ENCODE results near the gene C2CD4A.
A peak's percentile ranks its signal among the peaks of the same experiment; 100 is the strongest.
"Not testable (repeated sequence)": the region's sequence is repeated elsewhere in the genome, so short reads cannot be mapped to it uniquely, and the experiment has no call there.

Gene C2CD4A, protein sequence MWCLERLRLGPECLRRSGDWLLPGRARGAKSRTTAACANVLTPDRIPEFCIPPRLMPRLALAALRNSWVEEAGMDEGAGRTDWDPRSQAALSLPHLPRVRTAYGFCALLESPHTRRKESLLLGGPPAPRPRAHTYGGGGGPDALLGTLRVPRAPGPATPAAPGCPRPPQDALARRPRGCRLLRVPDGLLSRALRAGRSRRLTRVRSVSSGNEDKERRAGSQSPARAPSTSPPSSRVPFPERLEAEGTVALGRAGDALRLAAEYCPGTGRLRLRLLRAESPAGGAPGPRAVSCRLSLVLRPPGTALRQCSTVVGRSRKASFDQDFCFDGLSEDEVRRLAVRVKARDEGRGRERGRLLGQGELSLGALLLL

DNA sequence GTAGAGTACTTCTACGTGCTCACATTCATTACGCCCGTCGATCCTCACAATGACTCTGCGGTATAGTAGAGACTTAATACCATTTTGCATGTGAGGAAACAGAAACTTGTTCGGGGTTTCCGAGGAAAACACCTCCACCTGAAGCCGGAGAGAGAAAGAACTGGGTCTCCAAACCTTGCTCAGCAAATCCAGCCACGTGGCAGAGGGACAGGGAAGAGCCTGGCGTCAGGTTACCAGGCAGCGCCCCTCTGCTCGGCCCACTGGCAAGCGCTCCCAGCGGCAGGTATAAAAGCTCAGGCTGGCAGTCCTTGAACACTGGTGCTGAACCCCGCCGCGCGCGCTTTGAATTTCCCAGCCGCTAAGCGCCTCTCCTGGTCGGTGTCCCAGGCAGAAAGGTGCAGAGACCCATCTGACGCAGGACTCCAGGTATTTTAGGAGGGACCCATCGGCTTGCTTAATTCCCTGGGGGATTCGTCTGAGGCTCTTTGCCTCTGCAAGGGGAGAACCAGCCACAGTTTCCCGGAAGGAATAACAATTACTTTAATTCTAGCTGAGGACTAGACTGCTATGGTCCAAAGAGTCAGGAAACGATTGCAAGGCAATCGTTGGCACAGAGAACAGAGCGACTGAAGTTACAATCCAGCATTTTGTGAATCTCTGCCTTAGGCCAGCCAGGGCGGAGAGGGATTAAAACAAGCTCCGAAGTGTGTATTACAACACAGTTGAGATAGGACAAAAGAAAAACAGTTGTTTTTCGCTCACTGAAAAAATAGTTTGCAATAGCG, at the start of gene C2CD4A:
C2CD4A (plus strand) TSS at position 315 of the 785 bp plus-strand sequence. CDS start 637 bp downstream, outside the sequence.
- DNase-seq, result peak; percentile 73

DNA sequence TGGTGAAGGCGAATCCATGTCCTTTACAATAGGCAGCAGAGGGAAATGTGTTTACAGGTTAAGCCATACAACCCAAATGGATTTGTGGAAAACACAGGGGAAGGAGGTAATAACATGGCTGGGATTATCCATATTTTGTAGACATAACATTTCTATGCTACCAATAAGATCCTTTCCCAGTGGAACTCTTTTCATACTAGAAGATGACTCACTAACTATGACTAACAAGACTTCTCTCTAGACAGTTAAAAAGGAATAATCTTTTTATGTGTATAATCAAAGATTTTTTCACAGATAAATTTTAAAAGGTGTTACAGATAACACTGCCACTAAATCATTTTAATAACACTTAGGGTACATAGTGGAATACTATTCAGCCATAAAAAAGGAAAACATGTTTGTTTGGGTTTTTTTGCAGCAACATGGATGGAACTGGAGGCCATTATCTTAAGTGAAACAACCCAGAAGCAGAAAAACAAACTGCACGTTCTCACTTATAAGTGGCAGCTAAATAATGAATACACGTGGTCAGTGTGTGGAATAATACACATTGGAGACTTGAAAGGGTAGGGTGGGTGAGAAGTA, 46.1 kb upstream of the C2CD4A start:
- DNase-seq, result no peak

DNA sequence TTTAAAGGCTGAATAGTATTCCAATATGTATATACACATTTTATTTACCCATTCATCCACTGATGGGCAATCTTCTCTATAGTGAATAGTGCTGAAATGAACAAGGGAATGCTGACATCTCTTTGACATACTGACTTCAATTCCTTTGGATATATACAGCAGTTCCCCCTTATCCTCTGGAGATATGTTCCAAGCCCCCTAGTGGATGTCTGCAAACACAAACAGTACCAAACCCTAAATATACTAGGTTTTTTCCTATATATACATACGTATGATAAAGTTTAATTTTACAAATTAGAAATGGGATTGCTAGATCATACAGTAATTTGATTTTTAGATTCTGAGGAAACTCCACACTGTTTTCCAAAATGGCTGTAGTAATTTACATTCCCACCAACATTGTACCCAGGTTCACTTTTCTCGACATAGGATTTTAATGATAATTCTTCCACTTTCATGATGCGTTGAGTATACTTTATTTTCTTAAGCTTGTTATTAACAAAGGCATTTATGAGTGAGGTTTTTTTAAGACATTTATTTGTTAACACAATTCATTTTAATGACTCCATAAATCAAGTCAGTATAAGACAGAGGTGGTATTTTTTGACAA, 44.7 kb upstream of the C2CD4A start:
- DNase-seq, result no peak

DNA sequence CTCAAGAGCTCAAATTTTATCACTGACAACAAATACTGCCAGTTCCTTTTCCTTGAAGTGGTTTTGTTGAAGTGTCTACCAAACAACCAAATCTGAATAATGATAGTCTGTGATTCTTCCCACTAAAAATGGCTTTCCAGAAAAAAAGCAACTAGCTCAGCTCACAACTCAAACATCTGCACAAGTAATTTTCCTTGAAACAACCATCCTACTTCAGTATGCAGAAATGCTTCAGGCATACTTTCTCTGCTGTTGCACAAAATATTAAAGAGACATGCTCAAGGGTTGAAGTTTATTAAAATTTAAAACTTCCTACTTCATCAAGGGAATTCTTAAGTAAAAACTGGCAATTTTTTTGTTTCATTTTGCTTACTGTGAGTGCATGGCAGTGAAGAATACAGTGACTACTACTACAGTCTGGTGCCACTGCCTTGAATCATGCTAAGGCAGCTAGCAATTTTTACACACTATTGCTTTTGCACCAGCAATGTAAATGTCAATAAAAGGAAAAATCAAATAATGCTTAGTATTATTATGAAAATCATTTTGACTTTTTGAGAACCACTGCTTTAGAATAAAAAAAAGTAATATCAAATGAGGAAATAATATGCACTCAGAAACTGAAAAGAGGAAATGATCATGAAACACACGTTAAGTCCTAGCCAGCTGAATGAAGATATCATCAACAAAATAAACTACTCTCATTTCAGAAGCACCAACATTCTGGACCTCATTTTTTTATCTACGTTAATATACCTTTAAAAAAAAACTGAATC, 40.1 kb upstream of the C2CD4A start:
- DNase-seq, result no peak

DNA sequence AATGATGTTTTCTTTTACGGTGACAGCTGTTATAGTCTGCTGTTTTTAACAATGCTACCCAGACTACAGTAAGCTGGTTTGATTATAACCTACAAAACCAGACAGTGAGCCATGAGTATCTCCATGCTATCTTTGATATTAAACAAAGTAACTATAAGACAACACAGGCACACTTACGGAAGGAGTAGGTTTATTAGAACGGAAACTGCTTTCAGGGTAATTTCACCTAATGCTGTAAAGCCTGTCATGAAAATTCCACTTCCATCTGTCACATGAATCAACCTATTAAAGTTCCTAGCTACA, 39.6 kb upstream of the C2CD4A start:
- DNase-seq, result no peak

DNA sequence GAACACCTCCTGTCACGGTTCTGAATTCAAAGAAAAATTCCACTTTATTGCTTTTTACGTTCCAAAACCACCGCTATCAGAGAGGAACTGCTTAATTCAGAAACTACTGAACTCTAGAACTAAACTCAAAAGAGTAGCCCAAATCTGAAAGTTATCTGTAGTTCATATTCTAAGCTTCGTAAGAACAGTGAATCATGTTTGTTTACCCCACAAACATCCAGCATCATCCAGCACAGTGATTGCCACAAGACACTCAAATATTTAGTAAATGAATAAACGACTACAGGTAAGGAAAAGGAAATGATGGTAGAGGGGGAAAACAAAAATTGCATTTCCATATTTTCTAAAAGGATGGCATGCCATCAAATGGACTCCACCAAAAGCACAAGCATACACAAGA, 38.9 kb upstream of the C2CD4A start:
- no peak for DNase-seq

DNA sequence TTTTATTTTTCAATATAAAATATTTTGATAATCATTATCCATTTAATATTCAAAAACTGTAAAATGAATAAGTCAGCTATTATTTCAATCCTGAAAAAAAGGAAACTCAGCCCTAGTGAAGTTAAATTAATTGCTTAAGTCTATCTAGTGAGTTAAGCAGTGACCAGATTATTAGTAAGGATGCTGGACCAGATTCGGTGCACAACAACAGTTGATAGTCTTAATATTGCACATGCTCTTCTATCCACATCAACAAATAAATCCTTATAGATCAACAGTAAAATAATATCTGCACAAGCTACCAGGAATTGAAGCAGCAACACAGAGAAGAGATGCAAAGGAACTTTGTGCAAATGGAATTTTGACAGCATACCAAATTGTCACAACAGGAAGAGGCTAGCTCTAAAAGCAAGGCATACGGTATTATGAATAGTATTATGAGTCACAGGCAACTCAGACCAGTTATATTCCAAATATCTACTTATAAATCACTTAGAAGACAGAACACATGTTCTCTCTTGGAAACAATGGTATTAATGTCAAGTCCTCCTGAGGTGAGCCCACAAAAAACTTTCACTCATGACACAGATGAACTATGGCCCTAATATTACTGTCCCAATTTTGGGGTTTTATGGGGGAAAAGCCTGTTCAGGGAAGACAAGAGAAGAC, 31.4 kb upstream of the C2CD4A start:
- DNase-seq, result no peak

DNA sequence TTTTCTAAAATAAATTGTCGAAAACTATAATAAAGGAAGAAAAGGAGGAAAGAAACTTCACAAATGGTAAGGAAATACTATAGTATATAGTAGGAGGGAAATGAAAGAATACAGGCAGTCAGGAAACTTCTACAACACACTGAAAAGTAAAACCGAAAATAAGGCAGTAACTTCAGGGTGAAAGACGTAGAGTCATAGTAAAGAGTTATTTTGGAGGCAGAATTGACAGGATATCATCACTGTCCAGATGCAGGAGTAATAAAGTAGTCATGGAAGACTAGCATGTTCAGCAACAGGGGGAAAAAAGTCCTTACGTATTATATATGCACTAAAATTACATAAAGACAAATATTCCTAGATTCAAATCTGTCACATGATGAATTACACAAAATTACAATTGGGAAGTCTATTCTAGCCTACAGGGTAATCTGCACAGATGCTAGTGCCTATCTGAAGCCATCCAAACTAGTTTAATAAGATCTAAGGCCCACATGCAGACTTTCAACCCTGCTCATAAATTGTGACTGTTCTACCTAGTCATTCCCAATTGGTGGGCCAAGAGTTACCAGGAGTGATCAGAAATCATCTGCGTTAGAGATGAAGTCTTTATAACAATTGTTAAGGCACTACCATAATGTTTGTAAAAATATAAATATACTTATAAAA, 20.6 kb upstream of the C2CD4A start:
- DNase-seq, result no peak

DNA sequence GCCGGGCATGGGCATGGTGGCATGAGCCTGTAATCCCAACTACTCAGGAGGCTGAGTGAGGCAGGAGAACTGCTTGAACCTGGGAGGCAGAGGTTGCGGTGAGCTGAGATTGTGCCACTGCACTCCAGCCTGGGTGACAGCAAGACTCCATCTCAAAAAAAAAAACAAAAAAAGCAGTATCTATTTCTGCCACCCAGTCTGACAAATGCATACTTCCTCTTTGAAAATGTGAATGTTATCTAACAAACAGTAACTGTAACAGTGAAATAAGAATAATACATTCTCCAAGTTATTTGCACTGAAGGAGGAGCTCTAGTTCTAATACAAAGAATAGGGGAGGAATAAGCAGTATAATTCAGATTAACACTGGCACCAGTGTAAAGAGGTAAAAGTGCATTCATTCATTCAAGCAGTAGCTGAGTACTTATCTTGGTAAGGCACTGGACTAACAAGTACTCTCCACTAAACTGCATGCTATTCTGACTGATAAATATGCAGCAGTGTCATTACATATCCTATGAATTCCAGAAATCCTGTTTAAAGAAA, 19.4 kb upstream of the C2CD4A start:
- DNase-seq, result no peak

DNA sequence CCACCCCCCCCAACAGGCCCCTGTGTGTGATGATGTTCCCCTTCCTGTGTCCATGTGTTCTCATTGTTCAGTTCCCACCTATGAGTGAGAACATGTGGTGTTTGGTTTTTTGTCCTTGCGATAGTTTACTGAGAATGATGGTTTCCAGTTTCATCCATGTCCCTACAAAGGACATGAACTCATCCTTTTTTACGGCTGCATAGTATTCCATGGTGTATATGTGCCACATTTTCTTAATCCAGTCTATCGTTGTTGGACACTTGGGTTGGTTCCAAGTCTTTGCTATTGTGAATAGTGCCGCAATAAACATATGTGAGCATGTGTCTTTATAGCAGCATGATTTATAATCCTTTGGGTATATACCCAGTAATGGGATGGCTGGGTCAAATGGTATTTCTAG, 18.5 kb upstream of the C2CD4A start:
- DNase-seq, result not testable (repeated sequence)

DNA sequence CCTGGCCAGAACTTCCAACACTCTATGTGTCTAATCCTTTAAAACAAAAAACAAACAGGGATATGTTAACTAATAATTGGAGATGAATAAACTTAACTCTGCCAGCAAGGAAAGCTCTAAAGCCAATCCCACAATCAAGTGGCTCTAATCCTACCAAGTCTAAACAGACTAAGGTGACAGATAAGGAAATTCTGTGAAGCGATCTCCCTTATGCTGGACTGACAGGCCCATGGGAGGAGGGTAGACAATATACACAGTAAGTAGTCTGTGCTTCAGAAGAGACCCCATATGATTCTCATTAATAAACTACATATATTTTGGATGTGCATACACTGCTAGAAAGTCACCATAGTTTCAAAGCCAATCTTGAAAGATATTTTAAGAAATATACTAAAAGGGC, 16.7 kb upstream of the C2CD4A start:
- DNase-seq, result no peak

DNA sequence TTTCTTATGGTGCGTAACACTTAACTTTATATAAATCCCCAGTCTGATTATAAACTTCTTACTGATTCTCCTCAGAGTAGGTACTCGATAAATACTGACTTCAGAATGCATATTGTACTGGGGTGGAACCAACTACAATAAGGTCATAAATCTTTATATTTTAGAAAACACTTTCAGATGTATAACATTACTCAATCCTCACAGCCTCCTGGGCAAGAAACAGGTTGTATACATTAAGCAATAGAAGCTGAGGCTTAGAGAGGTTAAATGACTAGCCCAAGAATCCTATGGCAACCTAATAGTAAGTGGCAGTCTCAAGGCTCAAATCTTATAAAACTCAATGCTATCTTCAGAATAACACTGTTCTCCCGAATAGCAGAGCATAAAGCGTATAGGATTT, 15.6 kb upstream of the C2CD4A start:
- no peak for DNase-seq

DNA sequence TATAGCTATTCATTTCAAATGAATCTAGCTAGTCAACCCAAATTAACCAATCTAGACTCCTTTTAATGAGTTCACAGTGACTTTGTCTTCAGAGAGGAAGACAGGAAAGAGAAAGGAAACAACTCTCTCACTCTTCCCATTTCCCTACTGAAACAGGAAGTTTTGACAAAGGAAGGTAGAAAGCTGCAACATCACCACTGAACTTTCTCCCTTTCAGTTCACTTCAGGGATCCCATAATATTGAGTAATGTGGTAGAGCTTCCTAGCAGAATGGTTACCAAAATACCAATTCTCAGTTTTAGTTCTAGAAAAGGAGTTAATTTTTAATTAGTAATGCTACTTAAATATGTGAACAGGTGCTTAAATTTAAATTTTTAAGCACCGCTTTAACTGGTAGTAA, 14.1 kb upstream of the C2CD4A start:
- DNase-seq, result no peak

DNA sequence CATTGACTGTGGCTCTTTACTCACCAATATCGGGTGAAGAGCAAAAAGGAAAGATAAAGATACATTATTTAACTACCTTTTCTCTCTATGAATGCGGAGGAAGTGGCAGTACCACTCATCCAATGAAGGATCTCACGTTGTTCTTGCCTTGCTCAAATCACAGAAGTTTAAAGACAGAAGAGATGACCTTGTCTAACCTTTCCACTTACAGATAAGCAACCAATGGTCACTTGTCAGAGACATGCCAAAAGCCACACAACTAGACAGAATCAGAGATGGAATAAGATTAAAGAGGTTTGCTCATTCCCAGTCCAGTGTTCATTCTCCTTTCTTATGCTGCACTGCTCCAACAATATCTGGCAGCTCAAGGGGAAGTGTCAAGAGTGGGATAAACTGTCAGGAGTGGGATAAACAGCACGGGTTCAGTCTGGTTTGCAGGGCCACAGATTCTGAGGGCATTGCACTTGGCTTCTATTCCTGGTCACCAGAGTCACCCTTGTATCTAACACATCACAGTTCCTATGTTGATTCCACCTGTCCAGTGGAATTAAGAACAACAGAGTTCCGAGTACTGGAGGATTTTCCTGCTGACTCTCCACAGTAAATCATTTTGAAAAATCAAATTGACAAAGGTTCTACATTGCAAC, 13.2 kb upstream of the C2CD4A start:
- no peak for DNase-seq

DNA sequence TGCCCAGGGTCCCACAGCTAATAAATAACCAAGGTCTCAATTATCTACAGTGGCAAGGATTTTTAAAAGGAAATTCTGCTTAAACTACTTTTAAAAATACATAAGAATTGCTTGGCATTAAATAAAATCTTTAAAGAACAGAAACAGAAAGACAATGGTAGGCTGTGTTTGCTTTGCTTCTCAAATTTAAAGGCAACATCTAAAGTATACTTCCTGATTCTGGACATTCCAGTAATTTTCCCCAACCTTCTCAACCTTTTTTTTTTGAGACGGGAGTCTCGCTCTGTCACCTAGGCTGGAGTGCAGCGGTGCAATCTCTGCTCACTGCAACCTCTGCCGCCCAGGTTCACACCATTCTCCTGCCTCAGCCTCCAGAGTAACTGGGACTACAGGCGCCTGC, 11.8 kb upstream of the C2CD4A start:
- no peak for DNase-seq

DNA sequence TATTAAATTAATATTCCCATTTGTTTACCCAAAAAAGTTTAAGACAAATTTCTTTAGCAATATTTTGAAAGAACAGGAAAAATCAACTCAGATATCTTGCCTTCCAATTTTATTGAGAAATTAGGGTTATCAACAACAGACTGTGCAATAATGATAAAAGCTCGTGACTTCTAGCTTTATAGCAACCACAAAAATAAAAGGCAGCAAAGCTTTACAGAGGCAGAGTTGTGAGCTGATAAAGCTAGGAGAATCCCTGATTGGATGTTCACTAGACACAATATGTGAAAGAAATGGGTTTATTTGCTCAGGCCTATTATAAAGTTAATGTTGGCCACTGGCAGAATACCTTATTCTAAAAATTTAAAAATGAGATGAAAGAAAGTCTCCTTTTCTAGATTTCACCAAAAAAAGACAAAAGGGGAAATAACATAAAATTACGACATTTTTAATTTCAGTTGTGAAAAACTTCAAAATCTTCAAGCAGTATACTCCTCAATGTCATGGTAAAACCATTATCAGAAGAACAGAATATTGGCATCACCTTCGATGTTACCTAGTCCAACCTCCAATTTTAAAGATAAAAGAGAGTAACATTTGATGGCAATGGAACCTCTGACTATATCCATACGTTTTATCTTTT, 9.3 kb upstream of the C2CD4A start:
- DNase-seq, result no peak

DNA sequence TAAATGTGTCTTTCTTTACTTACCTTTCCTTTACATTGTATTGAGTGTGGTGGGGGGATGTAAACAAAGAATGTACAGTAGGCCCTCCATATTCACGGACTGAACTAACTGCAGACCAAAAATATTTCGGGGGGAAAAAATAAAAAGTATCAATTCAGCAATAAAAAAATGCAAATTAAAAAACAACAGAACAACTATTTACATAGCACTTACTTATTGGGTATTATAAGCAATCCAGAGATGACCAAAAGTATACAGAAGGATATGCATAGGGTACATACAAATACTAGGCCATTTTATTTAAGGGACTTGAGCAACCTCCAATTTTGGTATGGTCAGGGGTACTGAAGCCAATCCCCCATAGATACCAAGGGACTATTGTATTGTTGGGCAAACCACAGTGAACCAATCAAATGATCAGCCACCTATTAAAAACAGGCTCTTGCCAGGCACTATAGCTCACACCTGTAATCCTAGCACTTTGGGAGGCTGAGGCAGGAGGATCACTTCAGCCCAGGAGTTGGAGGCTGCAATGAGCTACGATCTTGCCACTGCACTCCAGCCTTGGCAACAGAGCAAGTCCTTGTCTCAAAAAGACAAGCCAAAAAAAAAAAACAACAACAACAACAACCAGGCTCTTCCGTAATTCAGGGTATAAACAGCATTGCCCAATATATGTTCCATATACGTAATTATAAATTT, 8.3 kb upstream of the C2CD4A start:
- no peak for DNase-seq

DNA sequence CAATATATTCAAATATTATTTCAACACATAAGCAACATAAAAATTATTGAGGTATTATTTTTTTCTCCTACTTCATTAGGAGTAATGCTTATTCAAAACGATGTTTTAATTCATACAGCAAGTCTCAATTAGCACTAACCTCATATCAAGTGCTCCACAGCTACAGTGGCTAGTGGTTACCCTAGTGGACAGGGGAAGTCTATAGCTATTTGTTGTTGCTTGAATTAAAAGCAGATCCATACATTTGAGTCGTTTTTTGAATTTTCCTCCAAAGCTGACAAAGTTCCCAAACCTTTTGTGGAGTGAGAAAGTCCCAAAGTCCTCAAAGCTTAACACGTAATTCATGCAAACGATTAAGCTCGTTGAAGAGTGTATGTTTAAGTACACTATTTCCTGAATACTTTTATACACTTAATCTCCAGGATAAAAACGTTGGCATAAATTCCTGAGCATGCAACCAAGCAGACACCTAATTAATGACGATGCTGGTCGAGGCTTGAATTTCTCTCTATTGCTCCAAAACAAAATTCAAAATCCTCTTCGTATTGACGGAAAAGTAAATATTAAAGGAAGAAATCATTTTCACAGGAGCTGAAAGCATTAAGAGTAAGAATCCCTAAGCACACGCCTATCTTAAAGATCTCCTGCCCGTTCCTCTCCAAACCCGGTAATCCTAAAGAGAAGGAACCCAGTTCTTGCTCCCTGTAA, 7.5 kb upstream of the C2CD4A start:
- DNase-seq, result no peak

DNA sequence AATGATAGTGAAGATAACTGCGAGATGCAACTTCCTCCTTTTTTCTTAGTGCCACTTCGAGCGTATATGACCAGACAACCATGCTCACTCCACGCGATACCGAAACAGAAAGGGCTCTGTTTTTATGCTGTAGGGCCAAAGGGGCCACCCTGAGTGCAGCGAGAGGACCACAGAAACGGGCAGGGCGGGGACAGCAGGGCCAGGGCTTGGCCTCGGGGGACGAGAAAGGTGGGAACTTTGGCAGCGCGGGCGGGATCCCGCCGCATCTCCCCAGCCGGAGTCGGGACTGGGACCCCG, 7.0 kb upstream of the C2CD4A start:
- DNase-seq, result peak; percentile 72
